GM12878 (cell line): ENCODE data around the gene SLC26A11. TPM values are rescaled to one million over a fixed set of nuclear protein-coding genes. Genes with fewer than 3 reads are reported as not detected.

Experiments used
- ATAC-seq: fragments of 200-7000 bp; cut with Tn5 transposase; 3 replicates; pipeline ENCODE4 v1.9.1; 2020; ENCODE audit warnings: mild to moderate bottlenecking, moderate library complexity
- BruUV-seq: library from RNA; stranded (reverse); fragments of 400-500 nt; replicated peaks from 2 replicates; lab custom pipeline; 2021; lab: Mats Ljungman, UMichigan
- CTCF ChIA-PET: fragments of 300-600 bp; sonication (Branson Sonifier 250); formaldehyde crosslinking; extraction: SDS; loops from one replicate; lab custom pipeline; 2021; ENCODE audit warnings: inconsistent platforms; lab: Yijun Ruan, JAX
- POLR2A ChIA-PET: fragments of 350-600 bp; formaldehyde crosslinking; extraction: SDS; loops from one replicate; lab custom pipeline; 2021; ENCODE audit warnings: inconsistent platforms; lab: Charles Lee
- RAD21 ChIA-PET: fragments of 300-600 bp; sonication (Branson Sonifier 250); formaldehyde crosslinking; loops from one replicate; lab custom pipeline; 2023; ENCODE audit warnings: antibody characterized with exemption; ENCODE audit not compliant: unreplicated experiment; lab: Charles Lee
- SMC1A ChIA-PET: fragments of 300-600 bp; sonication (Branson Sonifier 250); formaldehyde crosslinking; loops from one replicate; lab custom pipeline; 2023; ENCODE audit not compliant: unreplicated experiment, uncharacterized antibody; lab: Charles Lee
- DNase-seq: peaks from one replicate; pipeline ENCODE4 v3.0.0-alpha.2; 2011; ENCODE audit warnings: low read depth, low spot score
- FAIRE-seq: peaks from 3 replicates; lab custom pipeline; 2011; peaks lifted over from hg19 to GRCh38; lab: Jason Lieb, UNC
- H2AFZ ChIP-seq: 2 replicates; pipeline ENCODE4 v1.6.0; 2011; ENCODE audit warnings: low read depth, low read length, control low read depth; ENCODE audit not compliant: control insufficient read depth
- H3K27ac ChIP-seq: 2 replicates; pipeline ENCODE4 v1.5.1; 2011; ENCODE audit warnings: control low read depth; ENCODE audit not compliant: control insufficient read depth, insufficient read depth
- H3K27me3 ChIP-seq, 2 experiments: replicated peaks in 1 of 2; 2 replicates each; pipeline versions ENCODE4 v1.6.0 to v1.6.1; 2011; ENCODE audit warnings: low read length in 1 of 2; ENCODE audit not compliant: control insufficient read depth in 2 of 2, insufficient read depth in 2 of 2
- H3K36me3 ChIP-seq, 2 experiments: 2 replicates each; pipeline ENCODE4 v1.5.1; 2011; ENCODE audit warnings: low read length in 1 of 2; ENCODE audit not compliant: control insufficient read depth in 2 of 2, insufficient read depth in 2 of 2
- H3K4me1 ChIP-seq: 2 replicates; pipeline ENCODE4 v1.6.1; 2011; ENCODE audit warnings: mild to moderate bottlenecking, low read length, moderate library complexity, mixed read lengths; ENCODE audit not compliant: control insufficient read depth, insufficient read depth
- H3K4me2 ChIP-seq: 2 replicates; pipeline ENCODE4 v1.6.0; 2011; ENCODE audit warnings: control low read depth; ENCODE audit not compliant: control insufficient read depth, insufficient read depth
- H3K4me3 ChIP-seq: fragments of 200-600 bp; sonication (generic); 2 replicates; pipeline ENCODE4 v1.5.1; 2016
- H3K79me2 ChIP-seq: 2 replicates; pipeline ENCODE4 v1.6.0; 2011; ENCODE audit warnings: low read length; ENCODE audit not compliant: control insufficient read depth, insufficient read depth
- H3K9ac ChIP-seq: 2 replicates; pipeline ENCODE4 v1.8.0; 2011; ENCODE audit warnings: low read length, control low read depth, mixed read lengths; ENCODE audit not compliant: control insufficient read depth, insufficient read depth
- H3K9me3 ChIP-seq: replicated peaks from 3 replicates; pipeline ENCODE4 v1.5.1; 2011; ENCODE audit warnings: mild to moderate bottlenecking, low read length; ENCODE audit not compliant: control insufficient read depth, insufficient read depth
- H4K20me1 ChIP-seq: 2 replicates; pipeline ENCODE4 v1.6.0; 2011; ENCODE audit not compliant: control insufficient read depth, insufficient read depth
- ATF7 ChIP-seq: fragments of 450-650 bp; IDR thresholded peaks from 2 replicates; pipeline ENCODE4 v1.6.1; 2016; ENCODE audit warnings: low read depth, mild to moderate bottlenecking
- EGR1 ChIP-seq, 2 experiments: IDR thresholded peaks; 1 replicate in 1 of 2; 2 replicates in 1 of 2; pipeline ENCODE4 v1.6.1; 2011 to 2012; ENCODE audit warnings: low read depth in 2 of 2, low read length in 2 of 2, borderline replicate concordance in 1 of 2, mild to moderate bottlenecking in 1 of 2, moderate library complexity in 1 of 2
- FOXM1 ChIP-seq: IDR thresholded peaks from 2 replicates; pipeline ENCODE4 v1.6.1; 2012; ENCODE audit warnings: low read depth, mild to moderate bottlenecking, inconsistent platforms, low read length, moderate library complexity
- JUND ChIP-seq: IDR thresholded peaks from 2 replicates; pipeline ENCODE4 v1.6.1; 2012; ENCODE audit warnings: low read depth, mild to moderate bottlenecking, low read length, improper control_type of control experiment, moderate library complexity
- MEF2B ChIP-seq: fragments of 450-650 bp; IDR thresholded peaks from 2 replicates; pipeline ENCODE4 v1.6.1; 2018; ENCODE audit warnings: mild to moderate bottlenecking, moderate library complexity; ENCODE audit not compliant: partially characterized antibody, poor library complexity, severe bottlenecking
- MYC ChIP-seq: IDR thresholded peaks from 2 replicates; pipeline ENCODE4 v1.6.1; 2011; ENCODE audit warnings: mild to moderate bottlenecking, low read length, moderate library complexity, inconsistent platforms; ENCODE audit not compliant: insufficient read depth, insufficient replicate concordance, insufficient read length, severe bottlenecking
- PAX5 ChIP-seq: IDR thresholded peaks from 2 replicates; pipeline ENCODE4 v1.6.1; 2011; ENCODE audit warnings: low read depth, low read length, borderline replicate concordance
- RAD51 ChIP-seq: fragments of 450-650 bp; IDR thresholded peaks from 2 replicates; pipeline ENCODE4 v1.6.1; 2016; ENCODE audit warnings: moderate library complexity, mild to moderate bottlenecking, inconsistent platforms
- TCF3 ChIP-seq: IDR thresholded peaks from 2 replicates; pipeline ENCODE4 v1.6.1; 2012; ENCODE audit warnings: low read depth, mild to moderate bottlenecking, low read length, borderline replicate concordance; ENCODE audit not compliant: insufficient read depth
- ZBTB11 ChIP-seq: fragments of 450-650 bp; formaldehyde crosslinking; IDR thresholded peaks from 2 replicates; pipeline ENCODE4 v1.5.0; 2022; ENCODE audit warnings: mild to moderate bottlenecking, missing genetic modification characterization
- ZNF622 ChIP-seq: fragments of 450-650 bp; IDR thresholded peaks from 2 replicates; pipeline ENCODE4 v1.6.1; 2017; ENCODE audit warnings: mild to moderate bottlenecking, inconsistent platforms
- ZZZ3 ChIP-seq: IDR thresholded peaks from 2 replicates; pipeline ENCODE4 v1.6.1; 2011; ENCODE audit warnings: low read depth; ENCODE audit not compliant: control insufficient read depth, insufficient read length
- WGBS: methylation state at CpG from one replicate; pipeline ENCODE4 v1.1.6; 2016; ENCODE audit warnings: low lambda C conversion rate; ENCODE audit not compliant: insufficient replicate concordance, insufficient coverage; ENCODE audit errors: missing lambda C conversion rate; 5-methylcytosine and 5-hydroxymethylcytosine counted together
- in situ Hi-C: fragments of 300-500 bp; cut with MboI; formaldehyde crosslinking; loops from 9 replicates; pipeline ENCODE4 v1.14.3; 2018; ENCODE audit warnings: mixed read lengths
- intact Hi-C: fragments of 100-400 bp; cut with micrococcal nuclease; formaldehyde crosslinking; loops from one replicate; pipeline ENCODE4 v1.14.2; 2022; ENCODE audit not compliant: unreplicated experiment
- polyA plus RNA-seq, 11 experiments: library from polyadenylated mRNA; depleted of rRNA in 4 of 11; unstranded in 6 of 11; stranded (reverse) in 5 of 11; fragments of >200 nt; fragmentation: Nextera tagmentation in 4 of 11; fragmentation: Illumina TruSeq in 1 of 11; extraction: Ambion mirVana in 4 of 11; extraction: Trizol in 1 of 11; gene quantifications; 1 replicate in 1 of 11; 2 replicates in 10 of 11; pipeline versions ENCODE4 v1.2.1 to v1.2.3, GENCODE V29; 2011 to 2016; ENCODE audit warnings: inconsistent platforms in 2 of 11, missing spikeins in 2 of 11, low read depth in 1 of 11
- total RNA-seq, 4 experiments: library from RNA; depleted of rRNA in 3 of 4; stranded (reverse); fragments of >200 nt in 3 of 4; fragmentation: Illumina TruSeq in 1 of 4; extraction: Trizol in 1 of 4; gene quantifications; 2 replicates each; pipeline versions ENCODE4 v1.2.1 to v1.2.3, GENCODE V29; 2013 to 2021

SLC26A11 gene
- total and polyA plus RNA-seq, 10 of the 15 experiments (the other 5 are each of a cell fraction or from before 2014, with no cell fraction given), result 0.05 to 4.1 (median 1.2) TPM; not detected in 1

DNA sequence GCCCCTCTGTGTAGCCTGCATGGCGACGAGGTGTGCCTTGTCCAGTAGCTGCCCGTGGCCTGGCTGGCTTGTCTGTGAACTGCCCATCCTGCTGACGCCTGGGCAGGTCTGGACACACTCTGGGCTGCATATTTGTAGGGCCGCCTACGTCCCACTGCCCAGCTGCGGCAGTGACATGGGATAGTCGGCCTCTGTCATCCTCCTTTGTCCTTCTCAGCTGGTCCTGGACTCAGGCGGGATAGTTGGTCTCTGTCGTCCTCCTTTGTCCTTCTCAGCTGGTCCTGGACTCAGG, 35.9 kb upstream of the SLC26A11 start:
- no peak for DNase-seq
- WGBS, result 40% methylated on average over 8 of the region's 10 CpGs
- no TSS peak for BruUV-seq
- H3K27ac ChIP-seq, result no peak overlapping the region
- H3K4me2 ChIP-seq, result no peak overlapping the region
- ChIA-PET RAD21 (no interaction called here), CTCF (no interaction called here), POLR2A (no interaction called here), SMC1A (no interaction called here)
- no peak for FAIRE-seq
- intact Hi-C loops (no loop called here), in situ Hi-C loops (no loop called here)
- no peak overlapping the region for H3K4me3 ChIP-seq
- H2AFZ ChIP-seq, result no peak overlapping the region
- H3K79me2 ChIP-seq, result no peaks in the 10 kb centered on the region
- TF ChIP-seq RAD51, result no peak
- TF ChIP-seq MYC, result no peak
- no peak for TF ChIP-seq ZZZ3
- TF ChIP-seq EGR1 (IDR thresholded peaks at IDR 0.05; ENCODE audit: borderline replicate concordance in 1 of 2, low read depth in 2 of 2, low read length in 2 of 2), result no peak
- no peak for TF ChIP-seq MEF2B
- TF ChIP-seq PAX5, result no peak
- TF ChIP-seq ZBTB11, result no peak
- TF ChIP-seq ATF7, result no peak
- TF ChIP-seq ZNF622, result no peak
- no peak for TF ChIP-seq TCF3
- no peak for TF ChIP-seq FOXM1
- TF ChIP-seq JUND, result no peak
- no peaks in the 10 kb centered on the region for H4K20me1 ChIP-seq
- H3K27me3 ChIP-seq, result peaks cover 0 to 2% of the 10 kb centered on the region in 2 experiments; a peak in 2 of 4 replicates
- H3K36me3 ChIP-seq, result no peaks in the 10 kb centered on the region
- ATAC-seq, result no peak
- H3K9me3 ChIP-seq, result no peaks in the 10 kb centered on the region
- H3K4me1 ChIP-seq, result no peaks in the 10 kb centered on the region
- H3K9ac ChIP-seq, result no peak overlapping the region
